IPS-11a (cell line): Measurements from ENCODE around the gene ZFR2.
"Not testable (repeated sequence)": the region's sequence is repeated elsewhere in the genome, so short reads cannot be mapped to it uniquely, and the experiment has no call there.

Experiments
- H3K4me3 ChIP-seq: one replicate; pipeline ENCODE4 v1.5.1; 2013; ENCODE audit warnings: low read depth, low read length, control low read depth

Gene ZFR2

DNA sequence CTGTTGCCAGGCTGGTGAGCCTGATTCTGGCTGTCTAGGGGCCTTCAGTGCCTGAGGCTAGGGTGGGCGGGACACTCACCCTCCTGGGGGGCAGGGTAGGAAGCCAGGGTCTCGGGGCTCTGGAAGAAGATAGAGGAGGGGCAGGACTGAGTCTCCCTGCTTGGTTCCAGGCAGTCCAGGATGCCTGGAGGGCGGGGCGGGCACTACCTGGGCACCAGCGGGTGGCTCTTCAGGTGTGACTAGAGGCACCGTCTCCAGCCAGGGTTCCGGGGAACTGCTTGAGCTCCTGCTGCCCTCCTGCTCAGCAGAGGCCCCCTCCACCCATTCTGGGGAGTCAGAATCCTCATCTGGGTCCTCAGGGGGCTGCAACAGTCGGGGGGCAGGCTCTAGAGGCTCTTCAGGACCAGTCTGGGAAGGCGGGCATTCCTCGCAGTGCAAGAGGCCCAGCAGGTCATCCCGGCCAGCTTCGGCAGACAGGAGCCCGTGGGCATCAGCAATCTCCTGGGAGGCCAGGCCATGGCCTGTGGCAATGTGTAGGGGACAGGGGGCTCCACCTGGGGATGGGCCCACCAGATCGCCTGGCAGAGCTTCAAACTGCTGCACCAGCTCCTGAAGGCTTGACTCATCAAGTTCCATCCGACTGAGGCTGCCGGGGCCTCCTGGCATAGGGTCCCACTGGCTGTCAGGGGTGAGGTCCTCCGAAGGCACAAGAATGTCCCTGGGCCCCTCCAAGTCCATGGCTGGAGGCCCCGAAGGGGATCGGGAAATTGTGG lies 109.2 kb downstream of the ZFR2 start:
- H3K4me3 ChIP-seq: no peak overlapping the region

DNA sequence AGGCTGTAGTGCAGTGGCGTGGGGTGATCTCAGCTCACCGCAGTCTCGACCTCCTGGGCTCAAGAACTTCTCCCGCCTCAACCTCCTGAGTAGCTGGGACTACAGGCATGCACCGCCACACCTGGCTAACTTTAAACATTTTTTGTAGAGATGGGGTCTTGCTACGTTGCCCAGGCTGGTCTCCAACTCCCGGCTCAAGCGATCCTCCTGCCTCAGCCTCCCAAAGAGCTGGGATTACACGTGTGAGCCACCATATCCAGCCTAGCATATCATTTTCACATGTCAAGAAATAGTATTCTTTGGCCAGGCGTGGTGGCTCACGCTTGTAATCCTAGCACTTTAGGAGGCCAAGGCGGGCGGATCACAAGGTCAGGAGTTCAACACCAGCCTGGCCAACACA lies 110.5 kb downstream of the ZFR2 start:
- H3K4me3 ChIP-seq: not testable (repeated sequence)

DNA sequence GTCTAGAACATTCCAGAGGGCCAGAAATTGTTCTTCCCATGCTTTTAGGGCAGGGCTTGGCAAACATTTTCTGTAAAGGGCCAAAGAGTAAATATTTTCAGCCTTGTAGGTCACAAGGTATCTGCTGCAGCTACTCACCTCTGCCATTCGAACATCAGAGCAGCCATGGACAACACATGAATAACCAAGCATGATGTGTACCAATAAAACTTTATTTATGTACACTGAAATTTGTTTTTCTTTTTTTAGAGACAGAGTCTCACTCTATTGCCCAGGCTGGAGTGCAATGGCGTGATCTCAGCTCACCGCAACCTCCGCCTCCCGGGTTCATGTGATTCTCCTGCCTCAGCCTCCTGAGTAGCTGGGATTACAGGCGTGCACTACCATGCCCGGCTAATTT lies 111.1 kb downstream of the ZFR2 start:
- not testable (repeated sequence) for H3K4me3 ChIP-seq
